Measurements from ENCODE around the gene MEGF9.

GRCh38 chr9:120654272-120654671 is 60.0 kb downstream of the MEGF9 start:
- TF ChIP-seq CTCF (IDR thresholded peaks at IDR 0.05; ENCODE audit: low read depth, low read length) (no peak), EZH2phosphoT487 (IDR thresholded peaks at IDR 0.05; ENCODE audit: low read depth) (no peak)
